Spleen (tissue), 7 donors: ENCODE data around the gene KLK15.

Experiments used
- POLR2A ChIP-seq, 3 donors: fragments of 450-650 bp; IDR thresholded peaks; one replicate each; pipeline ENCODE4 v1.5.1; 2017; ENCODE audit warnings: antibody characterized with exemption in 3 of 3, mild to moderate bottlenecking in 1 of 3
- TF ChIP-seq, protein P1 (sequence below), 11 experiments: fragments of 200-600 bp in 7 of 11; fragments of 450-650 bp in 4 of 11; sonication (generic) in 4 of 11; IDR thresholded peaks in 8 of 11; conservative IDR thresholded peaks in 3 of 11; 1 replicate in 7 of 11; 2 replicates in 4 of 11; pipeline versions ENCODE4 v1.4.0 to v1.8.0; 2016 to 2021; ENCODE audit warnings: antibody characterized with exemption in 11 of 11, inconsistent platforms in 4 of 11, mild to moderate bottlenecking in 1 of 11
- donor health status: DM: no; HTN: no; CAD: no; lungs with moderate emphysema.
- donor health status: DM: no; HTN: no; CAD: no.
- donor health status: DM: no; HTN: no; CAD: no.

GRCh38 chr19:50819636-50820035 is 13.7 kb downstream of the KLK15 start:
- TF ChIP-seq, protein P1, sequence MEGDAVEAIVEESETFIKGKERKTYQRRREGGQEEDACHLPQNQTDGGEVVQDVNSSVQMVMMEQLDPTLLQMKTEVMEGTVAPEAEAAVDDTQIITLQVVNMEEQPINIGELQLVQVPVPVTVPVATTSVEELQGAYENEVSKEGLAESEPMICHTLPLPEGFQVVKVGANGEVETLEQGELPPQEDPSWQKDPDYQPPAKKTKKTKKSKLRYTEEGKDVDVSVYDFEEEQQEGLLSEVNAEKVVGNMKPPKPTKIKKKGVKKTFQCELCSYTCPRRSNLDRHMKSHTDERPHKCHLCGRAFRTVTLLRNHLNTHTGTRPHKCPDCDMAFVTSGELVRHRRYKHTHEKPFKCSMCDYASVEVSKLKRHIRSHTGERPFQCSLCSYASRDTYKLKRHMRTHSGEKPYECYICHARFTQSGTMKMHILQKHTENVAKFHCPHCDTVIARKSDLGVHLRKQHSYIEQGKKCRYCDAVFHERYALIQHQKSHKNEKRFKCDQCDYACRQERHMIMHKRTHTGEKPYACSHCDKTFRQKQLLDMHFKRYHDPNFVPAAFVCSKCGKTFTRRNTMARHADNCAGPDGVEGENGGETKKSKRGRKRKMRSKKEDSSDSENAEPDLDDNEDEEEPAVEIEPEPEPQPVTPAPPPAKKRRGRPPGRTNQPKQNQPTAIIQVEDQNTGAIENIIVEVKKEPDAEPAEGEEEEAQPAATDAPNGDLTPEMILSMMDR (IDR thresholded peaks at IDR 0.05 in 8 of 11, conservative IDR thresholded peaks at IDR 0.05 in 3 of 11): no peak
- no peak for TF ChIP-seq POLR2A (IDR thresholded peaks at IDR 0.05)
